Duodenal mucosa (tissue), 2 donors: ENCODE data around the gene PATE3.

Experiments used
- H3K27ac ChIP-seq: one replicate; pipeline ENCODE4 v1.7.0; 2013; ENCODE audit warnings: low read depth, low read length
- H3K27me3 ChIP-seq, 2 donors: one replicate each; pipeline ENCODE4 v1.7.0; 2013; ENCODE audit warnings: low read length in 2 of 2, control low read depth in 1 of 2; ENCODE audit not compliant: insufficient read depth in 2 of 2, control insufficient read depth in 1 of 2
- H3K36me3 ChIP-seq, 2 donors: one replicate each; pipeline ENCODE4 v1.7.0; 2013; ENCODE audit warnings: low read length in 2 of 2, control low read depth in 1 of 2; ENCODE audit not compliant: insufficient read depth in 2 of 2, control insufficient read depth in 1 of 2
- H3K4me1 ChIP-seq, 2 donors: one replicate each; pipeline ENCODE4 v1.7.0; 2013; ENCODE audit warnings: low read length in 2 of 2, control low read depth in 1 of 2; ENCODE audit not compliant: insufficient read depth in 2 of 2, control insufficient read depth in 1 of 2
- H3K4me3 ChIP-seq, 2 donors: one replicate each; pipeline ENCODE4 v1.7.0; 2013; ENCODE audit warnings: low read length in 2 of 2, low read depth in 1 of 2
- H3K9ac ChIP-seq, 2 donors: one replicate each; pipeline ENCODE4 v1.7.0; 2013; ENCODE audit warnings: low read length in 2 of 2, low read depth in 1 of 2
- H3K9me3 ChIP-seq, 2 donors: one replicate each; pipeline ENCODE4 v1.7.0; 2013; ENCODE audit warnings: low read length in 2 of 2, control low read depth in 1 of 2; ENCODE audit not compliant: control insufficient read depth in 1 of 2

Gene PATE3

GRCh38 chr11:125770583-125770982 lies 17.3 kb upstream of the PATE3 start:
- H3K27me3 ChIP-seq: no peaks in the 10 kb centered on the region
- no peaks in the 10 kb centered on the region for H3K9me3 ChIP-seq
- no peak overlapping the region for H3K9ac ChIP-seq
- H3K36me3 ChIP-seq: no peaks in the 10 kb centered on the region
- no peak overlapping the region for H3K27ac ChIP-seq
- H3K4me3 ChIP-seq: no peak overlapping the region
- no peaks in the 10 kb centered on the region for H3K4me1 ChIP-seq

GRCh38 chr11:125772834-125773505 lies 15.0 kb upstream of the PATE3 start:
- Histone ChIP-seq H3K4me1 (no peaks in the 10 kb centered on the region), H3K27me3 (no peaks in the 10 kb centered on the region), H3K36me3 (no peaks in the 10 kb centered on the region), H3K4me3 (no peak overlapping the region), H3K27ac (no peak overlapping the region), H3K9ac (no peak overlapping the region), H3K9me3 (no peaks in the 10 kb centered on the region)

- Histone ChIP-seq H3K4me3 (no peak overlapping the region), H3K27me3 (no peaks in the 10 kb centered on the region), H3K9me3 (no peaks in the 10 kb centered on the region), H3K4me1 (no peaks in the 10 kb centered on the region), H3K36me3 (no peaks in the 10 kb centered on the region), H3K9ac (no peak overlapping the region), H3K27ac (no peak overlapping the region)
Observed at GRCh38 chr11:125773516-125773915, 14.4 kb upstream of the PATE3 start.

- Histone ChIP-seq H3K36me3 (no peaks in the 10 kb centered on the region), H3K9ac (no peak overlapping the region), H3K4me3 (no peak overlapping the region), H3K27ac (no peak overlapping the region), H3K9me3 (no peaks in the 10 kb centered on the region), H3K27me3 (no peaks in the 10 kb centered on the region), H3K4me1 (no peaks in the 10 kb centered on the region)
Observed at GRCh38 chr11:125777309-125777708, 10.6 kb upstream of the PATE3 start.

- H3K4me1 ChIP-seq: no peaks in the 10 kb centered on the region
- H3K36me3 ChIP-seq: no peaks in the 10 kb centered on the region
- H3K9me3 ChIP-seq: no peaks in the 10 kb centered on the region
- H3K4me3 ChIP-seq: no peak within 1 kb of the TSS
- H3K27me3 ChIP-seq: no peaks in the 10 kb centered on the region
- no peak within 1 kb of the TSS for H3K9ac ChIP-seq
- no peak within 1 kb of the TSS for H3K27ac ChIP-seq
Observed at GRCh38 chr11:125778728-125779127, 9.2 kb upstream of the PATE3 start, which contains the start of gene PATE2. PATE2 (minus strand) TSS chr11:125778828; CDS start chr11:125778773, 55 bp downstream.

- Histone ChIP-seq H3K27ac (no peak overlapping the region), H3K36me3 (no peaks in the 10 kb centered on the region), H3K4me1 (no peaks in the 10 kb centered on the region), H3K9ac (no peak overlapping the region), H3K9me3 (no peaks in the 10 kb centered on the region), H3K27me3 (no peaks in the 10 kb centered on the region), H3K4me3 (no peak overlapping the region)
Observed at GRCh38 chr11:125784678-125785077, 3.2 kb upstream of the PATE3 start.

- H3K4me3 ChIP-seq: no peak overlapping the region
- no peaks in the 10 kb centered on the region for H3K9me3 ChIP-seq
- H3K4me1 ChIP-seq: no peaks in the 10 kb centered on the region
- H3K36me3 ChIP-seq: no peaks in the 10 kb centered on the region
- H3K9ac ChIP-seq: no peak overlapping the region
- H3K27ac ChIP-seq: no peak overlapping the region
- no peaks in the 10 kb centered on the region for H3K27me3 ChIP-seq
Observed at GRCh38 chr11:125790825-125791224, 2.9 kb downstream of the PATE3 start.

GRCh38 chr11:125797641-125798040 lies 9.7 kb downstream of the PATE3 start:
- Histone ChIP-seq H3K9ac (no peak overlapping the region), H3K9me3 (peaks cover 5% of the 10 kb centered on the region in 2 donors)

GRCh38 chr11:125799808-125800207 lies 11.9 kb downstream of the PATE3 start:
- Histone ChIP-seq H3K4me1 (no peaks in the 10 kb centered on the region), H3K36me3 (no peaks in the 10 kb centered on the region), H3K27me3 (no peaks in the 10 kb centered on the region), H3K9ac (no peak overlapping the region), H3K27ac (no peak overlapping the region), H3K4me3 (no peak overlapping the region), H3K9me3 (peaks cover 12 to 14% of the 10 kb centered on the region in 2 donors)

More at GRCh38 chr11:125797641-125798040, 9.7 kb downstream of the PATE3 start:
- Histone ChIP-seq H3K4me3 (no peak overlapping the region), H3K27ac (no peak overlapping the region), H3K36me3 (no peaks in the 10 kb centered on the region), H3K27me3 (no peaks in the 10 kb centered on the region), H3K4me1 (no peaks in the 10 kb centered on the region)

GRCh38 chr11:125802387-125802786 lies 14.5 kb downstream of the PATE3 start:
- Histone ChIP-seq H3K9me3 (peaks cover 12 to 14% of the 10 kb centered on the region in 2 donors), H3K27ac (no peak overlapping the region), H3K9ac (no peak overlapping the region), H3K4me3 (no peak overlapping the region), H3K27me3 (no peaks in the 10 kb centered on the region), H3K4me1 (no peaks in the 10 kb centered on the region), H3K36me3 (no peaks in the 10 kb centered on the region)
